Endometrium (tissue), 2 donors: ENCODE measurements around the gene SERF2.
"Not testable (repeated sequence)": the region's sequence is repeated elsewhere in the genome, so short reads cannot be mapped to it uniquely, and the experiment has no call there.

Source experiments
- FAIRE-seq: peaks from 2 replicates; lab custom pipeline; 2012; peaks lifted over from hg19 to GRCh38; lab: Jason Lieb, UNC
- donor health status: control.
- donor health status: control.

Gene SERF2

GRCh38 chr15:43794269-43795037, 2.3 kb downstream of the SERF2 start:
- FAIRE-seq: no peak

- no peak for FAIRE-seq
These were observed 3.1 kb downstream of the SERF2 start for GRCh38 chr15:43795197-43795596.

- no peak for FAIRE-seq
These were observed 3.9 kb downstream of the SERF2 start for GRCh38 chr15:43795997-43796396.

- FAIRE-seq: no peak
These were observed 4.4 kb downstream of the SERF2 start for GRCh38 chr15:43796566-43796965.

GRCh38 chr15:43799209-43799944, 7.3 kb downstream of the SERF2 start:
- no peak for FAIRE-seq

- FAIRE-seq: no peak
These were observed 7.8 kb downstream of the SERF2 start, which contains the start of gene SERINC4 for GRCh38 chr15:43799945-43800285. TSS of gene SERINC4 (minus strand) at chr15:43800220. CDS start at chr15:43799986, 234 bp downstream.

- FAIRE-seq: peak; percentile 82
These were observed 8.4 kb downstream of the SERF2 start, which contains the start of gene HYPK for GRCh38 chr15:43800286-43801141. TSS of gene HYPK (plus strand) at chr15:43800599. CDS start at chr15:43800623, 24 bp downstream.

GRCh38 chr15:43802676-43803075, 10.6 kb downstream of the SERF2 start:
- FAIRE-seq: not testable (repeated sequence)

- no peak for FAIRE-seq
These were observed 16.4 kb downstream of the SERF2 start for GRCh38 chr15:43808435-43808950.

- no peak for FAIRE-seq
These were observed 17.0 kb downstream of the SERF2 start for GRCh38 chr15:43808960-43809678.

- not testable (repeated sequence) for FAIRE-seq
These were observed 22.9 kb downstream of the SERF2 start for GRCh38 chr15:43815064-43815463.

- no peak for FAIRE-seq
These were observed 29.4 kb downstream of the SERF2 start for GRCh38 chr15:43821505-43821904.

- FAIRE-seq: peak; percentile 84
These were observed 32.5 kb downstream of the SERF2 start, which contains the start of gene MFAP1 for GRCh38 chr15:43824302-43825246. TSS of gene MFAP1 (minus strand) at chr15:43824690. CDS start at chr15:43824569, 121 bp downstream.

GRCh38 chr15:43825305-43825704, 33.2 kb downstream of the SERF2 start:
- not testable (repeated sequence) for FAIRE-seq

- FAIRE-seq: no peak
These were observed 33.9 kb downstream of the SERF2 start for GRCh38 chr15:43826029-43826507.

GRCh38 chr15:43826508-43827341, 34.6 kb downstream of the SERF2 start, which contains the start of gene WDR76:
TSS of gene WDR76 (plus strand) at chr15:43827002. CDS start at chr15:43827033, 31 bp downstream.
- FAIRE-seq: no peak

- FAIRE-seq: no peak
These were observed 36.0 kb downstream of the SERF2 start for GRCh38 chr15:43828061-43828657.

GRCh38 chr15:43829951-43830540, 37.9 kb downstream of the SERF2 start:
- FAIRE-seq: not testable (repeated sequence)
